Omental fat pad (tissue), 4 donors: ENCODE results near the gene SETD1A. TPM values are rescaled to one million over a fixed set of nuclear protein-coding genes. Genes with fewer than 3 reads are reported as not detected.
A peak's percentile ranks its signal among the peaks of the same experiment; 100 is the strongest.

ENCODE experiments used
- ATAC-seq: fragments of 150-250 bp; one replicate; pipeline ENCODE4 v1.9.1; 2016; ENCODE audit warnings: mild to moderate bottlenecking, moderate library complexity; ENCODE audit not compliant: low FRiP score
- DNase-seq: peaks from one replicate; pipeline ENCODE4 v3.0.0-alpha.2; 2019; ENCODE audit warnings: low spot score
- total RNA-seq, 4 donors: library from RNA; depleted of rRNA; stranded (reverse); fragments of >200 nt; gene quantifications; one replicate each; pipeline ENCODE4 v1.1.0, GENCODE V29; 2016
- TF ChIP-seq, protein P1 (sequence below), 3 donors: fragments of 450-650 bp; IDR thresholded peaks; one replicate each; pipeline ENCODE4 v1.5.1; 2016 to 2017; ENCODE audit warnings: antibody characterized with exemption in 3 of 3, mild to moderate bottlenecking in 3 of 3, moderate library complexity in 2 of 3

The SETD1A gene
- total RNA-seq, 4 donors from 2014 or later: 5.3 to 13.6 (median 9.2) TPM

DNA sequence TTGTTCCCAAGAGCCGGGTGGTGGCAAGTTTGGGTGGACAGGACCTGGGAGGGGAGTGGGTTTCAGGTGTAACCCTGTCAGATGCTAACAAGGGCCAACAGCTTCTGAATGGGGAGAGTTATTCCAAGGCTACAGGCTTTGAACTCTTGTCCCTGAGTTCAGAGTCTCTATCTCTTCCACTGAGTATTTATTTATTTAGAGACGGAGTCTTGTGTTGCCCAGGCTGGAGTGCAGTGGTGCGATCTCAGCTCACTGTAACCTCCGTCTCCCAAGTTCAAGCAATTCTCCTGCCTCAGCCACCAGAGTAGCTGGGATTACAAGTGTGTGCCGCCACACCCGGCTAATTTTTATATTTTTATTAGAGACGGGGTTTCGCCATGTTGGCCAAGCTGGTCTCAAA, 2.6 kb upstream of the SETD1A start:
- DNase-seq (no peak), ATAC-seq (no peak)
- TF ChIP-seq, protein P1, sequence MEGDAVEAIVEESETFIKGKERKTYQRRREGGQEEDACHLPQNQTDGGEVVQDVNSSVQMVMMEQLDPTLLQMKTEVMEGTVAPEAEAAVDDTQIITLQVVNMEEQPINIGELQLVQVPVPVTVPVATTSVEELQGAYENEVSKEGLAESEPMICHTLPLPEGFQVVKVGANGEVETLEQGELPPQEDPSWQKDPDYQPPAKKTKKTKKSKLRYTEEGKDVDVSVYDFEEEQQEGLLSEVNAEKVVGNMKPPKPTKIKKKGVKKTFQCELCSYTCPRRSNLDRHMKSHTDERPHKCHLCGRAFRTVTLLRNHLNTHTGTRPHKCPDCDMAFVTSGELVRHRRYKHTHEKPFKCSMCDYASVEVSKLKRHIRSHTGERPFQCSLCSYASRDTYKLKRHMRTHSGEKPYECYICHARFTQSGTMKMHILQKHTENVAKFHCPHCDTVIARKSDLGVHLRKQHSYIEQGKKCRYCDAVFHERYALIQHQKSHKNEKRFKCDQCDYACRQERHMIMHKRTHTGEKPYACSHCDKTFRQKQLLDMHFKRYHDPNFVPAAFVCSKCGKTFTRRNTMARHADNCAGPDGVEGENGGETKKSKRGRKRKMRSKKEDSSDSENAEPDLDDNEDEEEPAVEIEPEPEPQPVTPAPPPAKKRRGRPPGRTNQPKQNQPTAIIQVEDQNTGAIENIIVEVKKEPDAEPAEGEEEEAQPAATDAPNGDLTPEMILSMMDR (IDR thresholded peaks at IDR 0.05): no peak

DNA sequence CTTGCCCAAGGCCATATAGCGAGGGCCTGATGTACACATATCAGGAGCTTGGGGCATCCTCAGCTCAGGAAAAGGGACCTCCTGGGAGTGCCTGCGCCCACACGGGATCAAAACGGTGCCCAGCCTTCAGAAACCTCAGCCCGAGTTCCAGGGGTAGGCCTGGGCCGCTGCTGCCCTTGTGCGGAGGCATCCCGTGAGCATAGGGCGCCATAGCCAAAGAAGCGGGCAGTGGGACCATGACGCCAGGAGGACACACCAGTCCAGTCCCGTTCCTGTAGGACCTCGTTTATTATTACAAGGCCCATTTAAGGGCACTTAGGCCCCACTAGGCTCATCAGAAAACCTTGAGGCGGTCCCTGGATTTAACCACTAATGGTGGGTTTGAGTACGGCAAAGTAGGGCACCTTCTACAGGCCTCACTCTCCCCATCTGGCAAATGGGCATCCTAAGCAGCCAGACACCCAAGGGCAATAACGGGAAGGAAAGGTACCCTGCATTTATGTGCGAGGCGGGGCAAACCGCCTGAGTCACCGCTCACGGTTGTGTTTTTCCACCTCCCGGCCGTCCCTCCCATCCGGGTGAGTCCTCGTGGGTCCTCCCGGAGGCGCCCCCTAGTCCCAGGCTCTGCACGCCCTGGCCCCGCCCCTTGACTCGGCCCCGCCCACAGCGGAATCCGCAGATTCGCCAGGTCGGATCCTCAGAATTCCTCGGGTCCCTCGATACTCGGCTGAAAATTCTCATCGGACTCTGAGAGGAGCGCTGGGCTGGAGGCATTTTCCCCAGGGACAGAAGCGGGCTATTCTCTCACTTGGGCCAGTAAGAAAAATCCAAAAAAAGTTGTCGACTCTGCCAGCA, 726 bp upstream of the SETD1A start:
- DNase-seq (peak; percentile 77), ATAC-seq (peak; percentile 72)

DNA sequence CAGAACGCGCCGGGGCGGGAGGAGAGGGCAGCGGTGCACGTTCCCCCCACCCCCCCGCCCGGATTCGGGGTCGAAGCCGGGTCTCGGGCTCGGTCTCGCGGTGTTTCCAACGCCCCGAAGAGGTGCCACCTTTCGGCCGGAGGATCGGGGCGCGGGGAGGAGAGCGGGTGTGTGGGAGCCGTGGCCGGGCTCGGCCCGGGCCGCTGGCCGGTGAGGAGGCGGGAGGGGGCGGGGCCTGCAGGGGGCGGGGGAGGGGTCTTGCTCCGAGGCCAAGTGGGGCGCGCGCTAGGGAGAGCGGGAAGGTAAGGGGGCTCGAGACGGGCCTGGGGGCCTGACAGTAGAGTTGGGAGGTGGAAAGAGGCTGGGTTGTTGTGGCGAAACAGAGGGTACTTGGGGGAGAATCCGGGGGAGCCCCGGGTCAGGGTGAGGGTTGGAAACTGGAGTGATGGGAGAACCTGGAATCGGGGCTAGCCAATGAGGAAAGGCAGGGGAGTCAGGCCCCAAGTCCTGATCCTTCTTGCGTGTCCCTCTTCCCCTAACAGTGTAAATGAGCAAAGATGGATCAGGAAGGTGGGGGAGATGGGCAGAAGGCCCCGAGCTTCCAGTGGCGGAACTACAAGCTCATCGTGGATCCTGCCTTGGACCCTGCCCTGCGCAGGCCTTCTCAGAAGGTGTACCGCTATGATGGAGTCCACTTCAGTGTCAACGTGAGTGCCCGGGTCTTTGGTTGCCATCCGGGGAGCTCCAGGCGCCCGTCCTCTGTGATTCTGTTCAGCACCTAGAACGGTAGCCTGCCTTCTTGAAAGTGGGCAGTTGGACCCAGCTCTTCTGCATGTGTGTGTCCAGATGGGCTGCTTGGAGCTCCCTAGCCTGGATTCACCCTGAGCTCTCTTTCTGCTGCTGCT, 873 bp downstream of the SETD1A start:
- ATAC-seq (peak; percentile 14), DNase-seq (no peak)
- TF ChIP-seq, protein P1 (IDR thresholded peaks at IDR 0.05): no peak

More for the DNA sequence above, 726 bp upstream of the SETD1A start:
- TF ChIP-seq, protein P1 (IDR thresholded peaks at IDR 0.05): no peak

DNA sequence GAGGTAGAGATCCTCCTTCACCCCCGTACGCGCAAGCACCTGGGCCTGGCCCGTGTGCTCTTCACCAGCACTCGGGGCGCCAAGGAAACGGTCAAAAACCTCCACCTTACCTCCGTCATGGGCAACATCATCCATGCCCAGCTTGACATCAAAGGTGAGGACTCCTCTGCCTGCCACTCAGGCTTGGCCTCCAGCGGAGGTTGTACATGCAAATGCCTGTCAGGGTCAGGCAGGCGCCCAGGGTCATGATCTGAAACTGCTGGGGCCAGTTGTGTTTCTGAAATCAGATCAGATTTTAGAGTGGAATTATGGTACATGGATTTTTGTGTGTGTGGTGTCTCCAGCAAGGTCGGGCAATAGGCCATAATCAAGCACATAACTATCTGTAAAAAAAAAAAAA, 3.8 kb downstream of the SETD1A start:
- ATAC-seq (no peak), DNase-seq (no peak)
- TF ChIP-seq, protein P1 (IDR thresholded peaks at IDR 0.05): no peak

DNA sequence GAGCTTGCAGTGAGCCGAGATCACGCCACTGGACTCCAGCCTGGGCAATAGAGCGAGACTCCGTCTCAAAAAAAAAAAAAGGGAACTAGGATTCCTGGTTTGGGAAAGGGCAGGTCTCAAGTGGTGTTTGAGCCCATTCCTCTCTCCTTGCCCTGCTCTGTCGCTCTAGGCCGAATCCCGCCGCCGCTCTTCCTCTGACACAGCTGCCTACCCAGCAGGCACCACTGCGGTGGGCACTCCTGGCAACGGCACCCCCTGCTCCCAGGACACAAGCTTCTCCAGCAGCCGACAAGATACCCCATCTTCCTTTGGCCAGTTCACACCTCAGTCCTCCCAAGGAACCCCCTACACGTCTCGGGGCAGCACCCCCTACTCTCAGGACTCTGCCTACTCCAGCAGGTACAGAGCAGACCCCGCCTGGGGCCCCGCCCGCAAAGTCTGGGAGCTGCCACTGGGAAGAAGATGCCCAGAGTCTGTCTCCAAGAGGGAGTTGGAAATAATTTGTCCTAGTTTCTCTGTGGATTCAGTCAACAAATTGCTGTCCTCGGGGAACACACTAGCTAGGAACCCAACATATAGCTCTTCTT, 6.5 kb downstream of the SETD1A start:
- DNase-seq (no peak), ATAC-seq (no peak)
- TF ChIP-seq, protein P1 (IDR thresholded peaks at IDR 0.05): no peak

DNA sequence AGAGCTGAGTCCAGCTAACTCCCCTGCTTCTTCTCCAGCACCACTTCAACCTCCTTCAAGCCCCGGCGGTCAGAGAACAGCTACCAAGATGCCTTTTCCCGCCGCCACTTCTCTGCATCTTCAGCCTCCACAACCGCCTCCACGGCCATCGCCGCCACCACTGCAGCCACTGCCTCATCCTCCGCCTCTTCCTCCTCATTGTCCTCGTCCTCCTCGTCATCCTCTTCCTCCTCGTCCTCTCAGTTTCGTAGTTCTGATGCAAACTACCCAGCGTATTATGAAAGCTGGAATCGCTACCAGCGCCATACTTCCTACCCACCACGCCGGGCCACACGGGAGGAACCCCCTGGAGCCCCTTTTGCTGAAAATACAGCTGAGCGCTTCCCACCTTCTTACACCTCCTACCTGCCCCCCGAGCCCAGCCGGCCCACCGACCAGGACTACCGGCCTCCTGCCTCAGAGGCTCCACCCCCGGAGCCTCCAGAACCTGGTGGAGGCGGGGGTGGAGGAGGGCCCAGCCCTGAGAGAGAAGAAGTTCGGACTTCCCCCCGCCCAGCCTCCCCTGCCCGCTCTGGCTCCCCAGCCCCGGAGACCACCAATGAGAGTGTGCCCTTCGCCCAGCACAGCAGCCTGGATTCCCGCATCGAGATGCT, 7.1 kb downstream of the SETD1A start:
- TF ChIP-seq, protein P1 (IDR thresholded peaks at IDR 0.05): no peak
- ATAC-seq: no peak
- no peak for DNase-seq
